Epithelial cell of proximal tubule (primary cell): ENCODE data around the gene ENPP3. TPM values are rescaled to one million over a fixed set of nuclear protein-coding genes. Genes with fewer than 3 reads are reported as not detected.

ENCODE experiments used
- DNase-seq: peaks from one replicate; pipeline ENCODE4 v3.0.0-alpha.2; 2011; ENCODE audit warnings: low read depth
- H3K4me3 ChIP-seq: 2 replicates; pipeline ENCODE4 v1.5.1; 2011; ENCODE audit warnings: low read depth, mild to moderate bottlenecking, low read length
- CTCF ChIP-seq: conservative IDR thresholded peaks from 2 replicates; pipeline ENCODE4 v1.5.1; 2012; ENCODE audit warnings: low read depth, mild to moderate bottlenecking, low read length
- total RNA-seq: library from RNA; depleted of rRNA; stranded (reverse); fragments of >200 nt; gene quantifications from 2 replicates; pipeline ENCODE4 v1.2.3, GENCODE V29; 2015

ENPP3 gene
- 0.17 TPM in 1 of 2 replicates, not detected in the other for total RNA-seq

GRCh38 chr6:131636880-131637792, at the start of gene ENPP3:
Gene ENPP3, plus strand, starts transcription at chr6:131637302. Its CDS starts 83 bp downstream, at chr6:131637385.
- no peak for TF ChIP-seq CTCF
- peak within 1 kb of the TSS; percentile 4 for H3K4me3 ChIP-seq
- DNase-seq = no peak

GRCh38 chr6:131587909-131588308, 49.2 kb upstream of the ENPP3 start:
- TF ChIP-seq CTCF = no peak
- no peak overlapping the region for H3K4me3 ChIP-seq
- no peak for DNase-seq

GRCh38 chr6:131588643-131589042, 48.5 kb upstream of the ENPP3 start:
- no peak for TF ChIP-seq CTCF
- DNase-seq = no peak

GRCh38 chr6:131592935-131593334, 44.2 kb upstream of the ENPP3 start:
- no peak for TF ChIP-seq CTCF
- no peak overlapping the region for H3K4me3 ChIP-seq
- no peak for DNase-seq

More at GRCh38 chr6:131588643-131589042, 48.5 kb upstream of the ENPP3 start:
- no peak overlapping the region for H3K4me3 ChIP-seq

GRCh38 chr6:131594074-131594473, 43.0 kb upstream of the ENPP3 start:
- no peak overlapping the region for H3K4me3 ChIP-seq
- no peak for DNase-seq

GRCh38 chr6:131597446-131597845, 39.7 kb upstream of the ENPP3 start:
- TF ChIP-seq CTCF = peak; percentile 46
- no peak for DNase-seq
- no peak overlapping the region for H3K4me3 ChIP-seq

More at GRCh38 chr6:131594074-131594473, 43.0 kb upstream of the ENPP3 start:
- TF ChIP-seq CTCF = no peak
